Superior temporal gyrus (tissue), 1 donor: Measurements from ENCODE around the gene RAB25.
"Not testable (repeated sequence)": the region's sequence is repeated elsewhere in the genome, so short reads cannot be mapped to it uniquely, and the experiment has no call there.

Source experiments
- DNase-seq: peaks from one replicate; pipeline ENCODE4 v3.0.0-alpha.2; 2016; ENCODE audit errors: extremely low spot score

Gene RAB25

GRCh38 chr1:156054500-156055280 is 6.3 kb upstream of the RAB25 start, which contains the start of gene LAMTOR2:
Gene LAMTOR2, plus strand, starts transcription at chr1:156054782. Its CDS starts 108 bp downstream, at chr1:156054890.
- peak; percentile 100 for DNase-seq

GRCh38 chr1:156055281-156056048 is 5.5 kb upstream of the RAB25 start:
- DNase-seq: no peak

GRCh38 chr1:156056326-156056849 is 4.6 kb upstream of the RAB25 start:
- no peak for DNase-seq

- no peak for DNase-seq
Measured at GRCh38 chr1:156062189-156062588, 1.2 kb downstream of the RAB25 start.

GRCh38 chr1:156063997-156064285 is 3.0 kb downstream of the RAB25 start:
- DNase-seq: no peak

- DNase-seq: no peak
Measured at GRCh38 chr1:156064615-156065014, 3.7 kb downstream of the RAB25 start.

- peak; percentile 50 for DNase-seq
Measured at GRCh38 chr1:156065212-156065611, 4.3 kb downstream of the RAB25 start.

GRCh38 chr1:156065871-156066270 is 4.9 kb downstream of the RAB25 start:
- DNase-seq: no peak

- DNase-seq: no peak
Measured at GRCh38 chr1:156067262-156067661, 6.3 kb downstream of the RAB25 start.

- no peak for DNase-seq
Measured at GRCh38 chr1:156069490-156070455, 8.8 kb downstream of the RAB25 start.

GRCh38 chr1:156070548-156070947 is 9.6 kb downstream of the RAB25 start:
- no peak for DNase-seq

- DNase-seq: not testable (repeated sequence)
Measured at GRCh38 chr1:156071332-156071816, 10.4 kb downstream of the RAB25 start.

GRCh38 chr1:156072251-156072650 is 11.3 kb downstream of the RAB25 start:
- no peak for DNase-seq

GRCh38 chr1:156073110-156073687 is 12.2 kb downstream of the RAB25 start:
- no peak for DNase-seq

GRCh38 chr1:156073740-156074139 is 12.8 kb downstream of the RAB25 start:
- no peak for DNase-seq

- DNase-seq: no peak
Measured at GRCh38 chr1:156074661-156075060, 13.7 kb downstream of the RAB25 start.

GRCh38 chr1:156075162-156075561 is 14.2 kb downstream of the RAB25 start:
- no peak for DNase-seq

- DNase-seq: no peak
Measured at GRCh38 chr1:156075775-156076204, 14.8 kb downstream of the RAB25 start.

GRCh38 chr1:156076609-156077429 is 15.9 kb downstream of the RAB25 start:
- no peak for DNase-seq

- DNase-seq: no peak
Measured at GRCh38 chr1:156077430-156077760, 16.4 kb downstream of the RAB25 start.
